BLaER1 treated with 17β-estradiol and CSF1 and Interleukin-3, amounts not matched to agents 10 nM and 100 nM (cell line): Measurements from ENCODE around the gene ZBTB12.
A peak's percentile ranks its signal among the peaks of the same experiment; 100 is the strongest.
"Not testable (repeated sequence)": the region's sequence is repeated elsewhere in the genome, so short reads cannot be mapped to it uniquely, and the experiment has no call there.

Experiments used
- H3K27ac ChIP-seq, 11 experiments: shearing (Covaris generic); formaldehyde crosslinking; 2 replicates each; pipeline ENCODE4 v1.8.1; 2022
- H3K27me3 ChIP-seq, 11 experiments: shearing (Covaris generic); formaldehyde crosslinking; 2 replicates each; pipeline ENCODE4 v1.8.1; 2022
- H3K36me3 ChIP-seq, 11 experiments: shearing (Covaris generic); formaldehyde crosslinking; 2 replicates each; pipeline ENCODE4 v1.8.1; 2022
- H3K4me1 ChIP-seq, 10 experiments: shearing (Covaris generic); formaldehyde crosslinking; 2 replicates each; pipeline ENCODE4 v1.8.1; 2022
- H3K4me2 ChIP-seq, 11 experiments: shearing (Covaris generic); formaldehyde crosslinking; 2 replicates each; pipeline ENCODE4 v1.8.1; 2022
- H3K4me3 ChIP-seq, 10 experiments: shearing (Covaris generic); formaldehyde crosslinking; 2 replicates each; pipeline ENCODE4 v1.8.1; 2022
- H3K9ac ChIP-seq, 11 experiments: shearing (Covaris generic); formaldehyde crosslinking; 2 replicates each; pipeline ENCODE4 v1.8.1; 2022
- H3K9me3 ChIP-seq, 11 experiments: shearing (Covaris generic); formaldehyde crosslinking; replicated peaks in 1 of 11; 2 replicates each; pipeline ENCODE4 v1.8.1; 2022
- H4K20me1 ChIP-seq, 11 experiments: shearing (Covaris generic); formaldehyde crosslinking; 2 replicates each; pipeline ENCODE4 v1.8.1; 2022
- Cebpa-rat ChIP-seq, 11 experiments: shearing (Covaris generic); IDR thresholded peaks; 2 replicates each; pipeline ENCODE4 v1.8.1; 2022

Gene ZBTB12

GRCh38 chr6:31869343-31869742 lies 32.5 kb downstream of the ZBTB12 start:
- Histone ChIP-seq H3K27ac (no peak overlapping the region), H3K9me3 (no peaks in the 10 kb centered on the region), H3K4me2 (peak overlapping the region in 9 of 11 experiments; percentile 18 to 63 (median 39); a peak in 12 of 22 replicates), H3K36me3 (no peaks in the 10 kb centered on the region), H3K9ac (no peak overlapping the region), H3K4me3 (no peak overlapping the region), H4K20me1 (no peaks in the 10 kb centered on the region), H3K4me1 (peaks cover 5 to 49% (median 45%) of the 10 kb centered on the region in 10 experiments), H3K27me3 (no peaks in the 10 kb centered on the region)
- TF ChIP-seq Cebpa-rat (IDR thresholded peaks at IDR 0.05): no peak

- not testable (repeated sequence) for H4K20me1 ChIP-seq, H3K4me3 ChIP-seq, H3K9me3 ChIP-seq, H3K9ac ChIP-seq, H3K36me3 ChIP-seq, H3K27me3 ChIP-seq, H3K27ac ChIP-seq
- peak overlapping the region in 7 of 11 experiments; percentile 29 to 63 (median 48); a peak in 4 of 22 replicates for H3K4me2 ChIP-seq
- H3K4me1 ChIP-seq: peaks cover 9 to 50% (median 46%) of the 10 kb centered on the region in 10 experiments
Measured at GRCh38 chr6:31868658-31868971, 33.3 kb downstream of the ZBTB12 start.

GRCh38 chr6:31865205-31866118 lies 36.4 kb downstream of the ZBTB12 start:
- Histone ChIP-seq H3K27me3 (no peaks in the 10 kb centered on the region), H3K36me3 (peaks cover 0 to 9% (median 7%) of the 10 kb centered on the region in 11 experiments; a peak in 14 of 22 replicates), H3K4me1 (peaks cover 25 to 58% (median 54%) of the 10 kb centered on the region in 10 experiments), H3K4me3 (no peak overlapping the region), H3K4me2 (peak overlapping the region; percentile 77 to 97 (median 92); a peak in 19 of 22 replicates), H3K9ac (peak overlapping the region in 3 of 11 experiments; percentile 78 to 82 (median 81); a peak in 1 of 22 replicates), H3K27ac (peak overlapping the region in 2 of 11 experiments; percentile 76 to 80; a peak in 1 of 22 replicates), H3K9me3 (no peaks in the 10 kb centered on the region), H4K20me1 (peaks cover 0 to 12% (median 3%) of the 10 kb centered on the region in 11 experiments; a peak in 4 of 22 replicates)
- TF ChIP-seq Cebpa-rat (IDR thresholded peaks at IDR 0.05): no peak

- H3K4me1 ChIP-seq: peaks cover 26 to 52% (median 47%) of the 10 kb centered on the region in 10 experiments
- no peaks in the 10 kb centered on the region for H3K9me3 ChIP-seq
- H3K27ac ChIP-seq: peak overlapping the region in 4 of 11 experiments; percentile 73 to 80 (median 78); a peak in 7 of 22 replicates
- TF ChIP-seq Cebpa-rat (IDR thresholded peaks at IDR 0.05): no peak
- H3K4me3 ChIP-seq: peak overlapping the region in 7 of 10 experiments; percentile 61 to 86 (median 78); a peak in 11 of 20 replicates
- H3K27me3 ChIP-seq: no peaks in the 10 kb centered on the region
- H4K20me1 ChIP-seq: peaks cover 0 to 12% (median 4%) of the 10 kb centered on the region in 11 experiments; a peak in 5 of 22 replicates
- H3K9ac ChIP-seq: peak overlapping the region in 9 of 11 experiments; percentile 72 to 84 (median 79); a peak in 15 of 22 replicates
- H3K4me2 ChIP-seq: peak overlapping the region; percentile 77 to 97 (median 92)
- H3K36me3 ChIP-seq: peaks cover 4 to 16% (median 13%) of the 10 kb centered on the region in 11 experiments; a peak in 20 of 22 replicates
Measured at GRCh38 chr6:31864818-31865204, 37.1 kb downstream of the ZBTB12 start.

- peak overlapping the region; percentile 72 to 84 (median 79) for H3K9ac ChIP-seq
- peaks cover 11 to 22% (median 20%) of the 10 kb centered on the region in 11 experiments; a peak in 20 of 22 replicates for H3K36me3 ChIP-seq
- H3K27me3 ChIP-seq, H3K9me3 ChIP-seq: not testable (repeated sequence)
- peak overlapping the region; percentile 56 to 100 (median 78) for H3K4me3 ChIP-seq
- H4K20me1 ChIP-seq: peaks cover 0 to 19% (median 5%) of the 10 kb centered on the region in 11 experiments; a peak in 5 of 22 replicates
- H3K4me2 ChIP-seq: peak overlapping the region; percentile 77 to 97 (median 92)
- H3K27ac ChIP-seq: peak overlapping the region in 10 of 11 experiments; percentile 67 to 83 (median 77); a peak in 21 of 22 replicates
- peaks cover 31 to 49% (median 43%) of the 10 kb centered on the region in 10 experiments for H3K4me1 ChIP-seq
Measured at GRCh38 chr6:31864123-31864562, 37.7 kb downstream of the ZBTB12 start.

- H4K20me1 ChIP-seq: peaks cover 0 to 20% (median 5%) of the 10 kb centered on the region in 11 experiments; a peak in 5 of 22 replicates
- peaks cover 34 to 49% (median 37%) of the 10 kb centered on the region in 10 experiments for H3K4me1 ChIP-seq
- H3K36me3 ChIP-seq: peaks cover 25 to 38% (median 34%) of the 10 kb centered on the region in 11 experiments; a peak in 20 of 22 replicates
- no peak for TF ChIP-seq Cebpa-rat (IDR thresholded peaks at IDR 0.05)
- peak within 1 kb of the TSS; percentile 69 to 100 (median 82) for H3K4me3 ChIP-seq
- H3K4me2 ChIP-seq: peak within 1 kb of the TSS; percentile 93 to 100 (median 98)
- H3K9me3 ChIP-seq: no peaks in the 10 kb centered on the region
- peak within 1 kb of the TSS; percentile 77 to 97 (median 85) for H3K9ac ChIP-seq
- no peaks in the 10 kb centered on the region for H3K27me3 ChIP-seq
- H3K27ac ChIP-seq: peak within 1 kb of the TSS; percentile 67 to 93 (median 77)
Measured at GRCh38 chr6:31862344-31863235, 39.3 kb downstream of the ZBTB12 start, which contains the start of gene NEU1. Gene NEU1, minus strand, starts transcription at chr6:31862821. Its CDS starts 45 bp downstream, at chr6:31862776.

DNA sequence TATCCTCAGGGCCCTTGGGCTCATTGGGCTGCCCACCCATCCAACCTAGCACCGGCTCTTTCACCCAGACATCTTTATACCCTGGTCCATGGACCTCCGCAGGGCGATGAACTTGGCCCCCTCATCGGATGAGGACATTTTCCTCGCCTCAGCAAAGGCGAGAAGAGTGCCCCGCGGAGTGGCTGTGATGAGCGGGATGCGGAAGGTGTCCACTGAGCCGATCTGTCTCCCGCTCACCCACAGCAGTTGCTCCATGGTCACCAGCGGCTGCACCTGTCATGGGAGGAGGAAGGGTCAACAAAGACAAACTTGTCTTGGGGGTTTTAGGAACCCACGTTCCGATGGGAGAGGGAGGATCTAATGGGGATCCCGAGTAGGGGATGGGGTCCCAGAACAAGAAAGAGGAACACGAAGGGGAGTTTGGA lies 40.0 kb downstream of the ZBTB12 start:
- peaks cover 34 to 49% (median 37%) of the 10 kb centered on the region in 10 experiments for H3K4me1 ChIP-seq
- TF ChIP-seq Cebpa-rat (IDR thresholded peaks at IDR 0.05): no peak
- peak overlapping the region; percentile 93 to 100 (median 98) for H3K4me2 ChIP-seq
- H3K27me3 ChIP-seq: no peaks in the 10 kb centered on the region
- peak overlapping the region; percentile 25 to 93 (median 75); a peak in 20 of 22 replicates for H3K27ac ChIP-seq
- peak overlapping the region; percentile 77 to 97 (median 85) for H3K9ac ChIP-seq
- peaks cover 27 to 44% (median 40%) of the 10 kb centered on the region in 11 experiments; a peak in 20 of 22 replicates for H3K36me3 ChIP-seq
- peaks cover 0 to 20% (median 5%) of the 10 kb centered on the region in 11 experiments; a peak in 5 of 22 replicates for H4K20me1 ChIP-seq
- H3K9me3 ChIP-seq: no peaks in the 10 kb centered on the region
- H3K4me3 ChIP-seq: peak overlapping the region; percentile 69 to 100 (median 82)

DNA sequence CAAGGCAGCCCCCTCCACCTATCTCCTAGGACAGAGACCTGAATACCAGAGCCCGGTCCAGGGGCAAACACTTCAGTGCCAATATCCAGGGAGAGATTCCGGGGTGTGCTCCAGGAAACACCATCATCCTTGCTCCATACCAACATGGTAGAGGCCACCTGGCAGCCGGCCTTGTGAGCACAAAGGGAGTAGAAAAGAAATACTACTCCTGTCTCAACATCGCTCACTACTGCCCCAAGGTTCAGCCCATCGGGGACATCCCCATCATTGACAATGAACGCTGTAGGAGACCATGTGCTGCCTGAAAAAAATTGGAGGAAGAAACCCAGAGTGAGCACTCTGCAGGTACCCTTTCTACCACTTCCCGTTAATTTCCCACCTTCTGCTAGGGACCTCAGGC lies 40.7 kb downstream of the ZBTB12 start:
- H3K4me2 ChIP-seq: peak overlapping the region in 9 of 11 experiments; percentile 95 to 100 (median 98); a peak in 13 of 22 replicates
- no peak overlapping the region for H3K27ac ChIP-seq
- no peaks in the 10 kb centered on the region for H3K27me3 ChIP-seq
- peaks cover 0 to 20% (median 5%) of the 10 kb centered on the region in 11 experiments; a peak in 5 of 22 replicates for H4K20me1 ChIP-seq
- no peak for TF ChIP-seq Cebpa-rat (IDR thresholded peaks at IDR 0.05)
- H3K9ac ChIP-seq: peak overlapping the region in 2 of 11 experiments; percentile 94 to 97; a peak in 3 of 22 replicates
- no peaks in the 10 kb centered on the region for H3K9me3 ChIP-seq
- H3K4me3 ChIP-seq: peak overlapping the region in 3 of 10 experiments; percentile 81 to 100 (median 90); a peak in 4 of 20 replicates
- peaks cover 27 to 52% (median 40%) of the 10 kb centered on the region in 11 experiments; a peak in 20 of 22 replicates for H3K36me3 ChIP-seq
- peaks cover 34 to 49% (median 37%) of the 10 kb centered on the region in 10 experiments for H3K4me1 ChIP-seq
